Gastroesophageal sphincter (tissue), 4 donors: Measurements from ENCODE around the gene ABCA7. TPM values are rescaled to one million over a fixed set of nuclear protein-coding genes. Genes with fewer than 3 reads are reported as not detected.

Experiments used
- ATAC-seq: fragments of 150-250 bp; one replicate; pipeline ENCODE4 v1.9.1; 2016; ENCODE audit warnings: mild to moderate bottlenecking, moderate library complexity
- H3K27ac ChIP-seq, 4 donors: fragments of 200-600 bp; sonication (generic) in 3 of 4; 1 replicate in 3 of 4; 2 replicates in 1 of 4; pipeline ENCODE4 v1.5.1; 2016 to 2019
- H3K27me3 ChIP-seq: fragments of 200-600 bp; sonication (generic); one replicate; pipeline ENCODE4 v1.5.1; 2019
- H3K36me3 ChIP-seq, 2 donors: fragments of 200-600 bp; sonication (generic); one replicate each; pipeline ENCODE4 v1.5.1; 2019; ENCODE audit warnings: control low read depth in 1 of 2
- H3K4me1 ChIP-seq, 3 donors: fragments of 200-600 bp; sonication (generic); 1 replicate in 2 of 3; 2 replicates in 1 of 3; pipeline ENCODE4 v1.5.1; 2016 to 2019; ENCODE audit warnings: control low read depth in 2 of 3
- H3K4me3 ChIP-seq, 2 donors: fragments of 200-600 bp; sonication (generic); one replicate each; pipeline ENCODE4 v1.5.1; 2019; ENCODE audit warnings: mild to moderate bottlenecking in 1 of 2, moderate library complexity in 1 of 2
- H3K9me3 ChIP-seq, 3 donors: fragments of 200-600 bp; sonication (generic); one replicate each; pipeline ENCODE4 v1.5.1; 2017 to 2019; ENCODE audit warnings: control low read depth in 2 of 3
- CTCF ChIP-seq, 4 experiments: fragments of 200-600 bp in 2 of 4; fragments of 450-650 bp in 2 of 4; sonication (generic) in 1 of 4; IDR thresholded peaks; one replicate each; pipeline ENCODE4 v1.5.1; 2017 to 2019; ENCODE audit warnings: antibody characterized with exemption in 4 of 4, mild to moderate bottlenecking in 2 of 4, moderate library complexity in 2 of 4
- EP300 ChIP-seq: sonication (generic); formaldehyde crosslinking; IDR thresholded peaks from one replicate; pipeline ENCODE4 v1.6.1; 2017; ENCODE audit warnings: antibody characterized with exemption, mild to moderate bottlenecking
- POLR2A ChIP-seq, 2 donors: fragments of 450-650 bp; IDR thresholded peaks; one replicate each; pipeline ENCODE4 v1.6.1; 2017; ENCODE audit warnings: antibody characterized with exemption in 2 of 2, mild to moderate bottlenecking in 2 of 2, moderate library complexity in 1 of 2
- POLR2AphosphoS5 ChIP-seq: sonication (generic); formaldehyde crosslinking; IDR thresholded peaks from one replicate; pipeline ENCODE4 v1.6.1; 2017; ENCODE audit warnings: antibody characterized with exemption
- WGBS, 2 donors: methylation state at CpG; one replicate each; pipeline ENCODE4 v1.1.5; 2018; ENCODE audit warnings: low coverage in 1 of 2; 5-methylcytosine and 5-hydroxymethylcytosine counted together
- total RNA-seq, 4 donors: library from RNA; depleted of rRNA; stranded (reverse); fragments of >200 nt; gene quantifications; one replicate each; pipeline ENCODE4 v1.1.0, GENCODE V29; 2016

The ABCA7 gene
- total RNA-seq, 4 donors from 2014 or later, result 3.9 to 14.3 (median 6.4) TPM

DNA sequence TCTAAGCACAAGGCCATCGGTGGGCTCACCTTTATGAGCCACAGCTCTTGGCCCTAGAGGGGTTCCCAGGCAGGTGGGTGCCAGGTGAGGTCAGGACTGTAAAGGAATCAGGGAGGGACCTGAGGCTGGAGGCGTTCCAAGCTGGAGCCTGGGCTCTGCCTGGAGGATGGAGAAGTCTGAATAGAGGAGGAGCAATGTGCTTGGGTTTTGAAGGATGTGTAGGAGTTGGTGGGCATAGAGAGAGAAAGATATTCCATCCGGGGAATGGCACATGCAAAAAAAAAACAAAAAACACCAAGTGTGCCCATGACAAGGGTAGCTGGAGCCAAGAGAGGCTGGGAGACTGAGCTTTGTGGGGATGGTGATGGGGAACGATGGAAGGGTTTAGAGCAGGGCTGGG is 37.3 kb upstream of the ABCA7 start:
- peaks cover 69% of the 10 kb centered on the region for H3K27me3 ChIP-seq
- peaks cover 0 to 21% (median 9%) of the 10 kb centered on the region in 3 donors for H3K4me1 ChIP-seq
- no peaks in the 10 kb centered on the region for H3K9me3 ChIP-seq
- WGBS, 2 donors, result 51 to 61% methylated on average over 3 to 4 of the region's 4 CpGs
- H3K4me3 ChIP-seq, result no peak overlapping the region
- no peak for ATAC-seq
- no peak overlapping the region for H3K27ac ChIP-seq
- no peaks in the 10 kb centered on the region for H3K36me3 ChIP-seq
- TF ChIP-seq POLR2A (IDR thresholded peaks at IDR 0.05), result no peak
- TF ChIP-seq EP300, result no peak
- TF ChIP-seq POLR2AphosphoS5, result no peak
- TF ChIP-seq CTCF (IDR thresholded peaks at IDR 0.05), result no peak

- Histone ChIP-seq H3K27ac (no peak overlapping the region), H3K9me3 (no peaks in the 10 kb centered on the region), H3K4me1 (peaks cover 0 to 21% (median 9%) of the 10 kb centered on the region in 3 donors), H3K36me3 (no peaks in the 10 kb centered on the region), H3K27me3 (peaks cover 62% of the 10 kb centered on the region), H3K4me3 (no peak overlapping the region)
- ATAC-seq, result no peak
- no peak for TF ChIP-seq POLR2AphosphoS5
- TF ChIP-seq CTCF (IDR thresholded peaks at IDR 0.05), result no peak
- TF ChIP-seq POLR2A (IDR thresholded peaks at IDR 0.05), result no peak
- TF ChIP-seq EP300, result no peak
- WGBS, 2 donors, result 81% methylated on average over 5 of the region's 37 CpGs; no CpG with 5 or more reads in 1 of the 2 donors
These were observed 36.6 kb upstream of the ABCA7 start for GRCh38 chr19:1003283-1003682.

GRCh38 chr19:1004204-1004802 is 35.6 kb upstream of the ABCA7 start:
- Histone ChIP-seq H3K36me3 (peaks cover 0 to 8% of the 10 kb centered on the region in 2 donors), H3K9me3 (no peaks in the 10 kb centered on the region), H3K27me3 (peaks cover 52% of the 10 kb centered on the region), H3K27ac (no peak overlapping the region), H3K4me1 (peaks cover 0 to 21% (median 9%) of the 10 kb centered on the region in 3 donors), H3K4me3 (no peak overlapping the region)
- 65 to 72% methylated on average over 2 to 4 of the region's 32 CpGs for WGBS, 2 donors
- TF ChIP-seq EP300 (no peak), POLR2A (IDR thresholded peaks at IDR 0.05) (no peak), CTCF (IDR thresholded peaks at IDR 0.05) (no peak)
- ATAC-seq, result no peak

DNA sequence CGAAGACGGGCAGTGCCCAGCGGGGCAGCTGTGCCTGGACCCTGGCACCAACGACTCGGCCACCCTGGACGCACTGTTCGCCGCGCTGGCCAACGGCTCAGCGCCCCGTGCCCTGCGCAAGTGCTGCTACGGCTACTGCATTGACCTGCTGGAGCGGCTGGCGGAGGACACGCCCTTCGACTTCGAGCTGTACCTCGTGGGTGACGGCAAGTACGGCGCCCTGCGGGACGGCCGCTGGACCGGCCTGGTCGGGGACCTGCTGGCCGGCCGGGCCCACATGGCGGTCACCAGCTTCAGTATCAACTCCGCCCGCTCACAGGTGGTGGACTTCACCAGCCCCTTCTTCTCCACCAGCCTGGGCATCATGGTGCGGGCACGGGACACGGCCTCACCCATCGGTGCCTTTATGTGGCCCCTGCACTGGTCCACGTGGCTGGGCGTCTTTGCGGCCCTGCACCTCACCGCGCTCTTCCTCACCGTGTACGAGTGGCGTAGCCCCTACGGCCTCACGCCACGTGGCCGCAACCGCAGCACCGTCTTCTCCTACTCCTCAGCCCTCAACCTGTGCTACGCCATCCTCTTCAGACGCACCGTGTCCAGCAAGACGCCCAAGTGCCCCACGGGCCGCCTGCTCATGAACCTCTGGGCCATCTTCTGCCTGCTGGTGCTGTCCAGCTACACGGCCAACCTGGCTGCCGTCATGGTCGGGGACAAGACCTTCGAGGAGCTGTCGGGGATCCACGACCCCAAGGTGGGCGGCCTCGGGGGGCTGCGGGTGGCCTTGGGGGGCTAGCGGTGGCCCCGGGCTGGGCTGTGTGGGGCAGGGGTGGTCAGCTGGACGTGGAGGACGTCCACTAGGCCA is 34.9 kb upstream of the ABCA7 start:
- Histone ChIP-seq H3K4me3 (no peak overlapping the region), H3K27ac (no peak overlapping the region), H3K36me3 (peaks cover 0 to 15% of the 10 kb centered on the region in 2 donors), H3K27me3 (peaks cover 44% of the 10 kb centered on the region), H3K4me1 (peaks cover 0 to 20% (median 8%) of the 10 kb centered on the region in 3 donors), H3K9me3 (no peaks in the 10 kb centered on the region)
- no peak for ATAC-seq
- WGBS, 2 donors, result 93% methylated on average over 17 of the region's 70 CpGs; no CpG with 5 or more reads in 1 of the 2 donors
- no peak for TF ChIP-seq EP300

DNA sequence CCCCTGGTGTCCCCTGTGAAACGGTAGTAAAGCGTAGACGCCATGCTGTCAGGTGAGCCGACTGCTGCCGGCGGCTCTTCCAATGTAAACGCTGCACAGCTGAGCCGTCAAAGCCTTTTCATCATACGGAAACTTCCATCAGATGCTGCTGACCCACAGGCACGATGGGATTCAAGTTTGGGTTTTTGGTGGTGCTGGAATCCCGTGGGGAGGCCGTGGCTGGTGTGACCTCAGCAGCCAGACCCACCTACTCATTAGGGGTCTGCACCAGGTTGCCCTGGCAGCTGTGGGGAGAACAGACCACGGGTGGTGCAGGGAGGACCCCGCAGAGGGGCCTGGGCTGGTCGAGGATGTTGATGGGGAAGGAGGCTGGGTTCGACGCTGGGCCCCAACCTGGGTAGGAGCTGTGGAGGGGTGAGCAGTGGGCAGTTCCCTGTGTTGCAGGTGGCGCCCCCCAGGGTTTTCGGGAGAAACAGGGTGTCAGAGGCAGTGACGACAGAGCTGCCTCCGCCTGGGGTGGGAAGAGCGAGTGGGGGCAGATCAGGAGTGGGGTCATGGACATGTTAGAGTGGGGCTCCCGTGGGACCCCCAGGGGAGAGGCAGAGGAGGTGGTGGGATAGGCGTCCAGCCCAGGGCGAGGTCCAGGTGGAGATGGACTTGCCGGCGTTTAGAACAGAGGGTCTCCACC is 33.1 kb upstream of the ABCA7 start:
- ATAC-seq, result no peak
- WGBS, 2 donors, result 74 to 82% methylated on average over 9 to 13 of the region's 27 CpGs

More for the DNA sequence above, 33.1 kb upstream of the ABCA7 start:
- H3K27ac ChIP-seq, result no peak overlapping the region
- no peak for TF ChIP-seq POLR2AphosphoS5
- TF ChIP-seq EP300, result no peak
- TF ChIP-seq CTCF (IDR thresholded peaks at IDR 0.05), result no peak
- TF ChIP-seq POLR2A (IDR thresholded peaks at IDR 0.05), result no peak
- H3K36me3 ChIP-seq, result peaks cover 0 to 34% of the 10 kb centered on the region in 2 donors
- H3K27me3 ChIP-seq, result peaks cover 26% of the 10 kb centered on the region
- H3K4me1 ChIP-seq, result peaks cover 0 to 2% (median 0%) of the 10 kb centered on the region in 3 donors
- H3K9me3 ChIP-seq, result no peaks in the 10 kb centered on the region
- no peak overlapping the region for H3K4me3 ChIP-seq
